Large intestine (tissue), 3 donors: Measurements from ENCODE around the gene CEP192. TPM values are rescaled to one million over a fixed set of nuclear protein-coding genes. Genes with fewer than 3 reads are reported as not detected.
A peak's percentile ranks its signal among the peaks of the same experiment; 100 is the strongest.
"Not testable (repeated sequence)": the region's sequence is repeated elsewhere in the genome, so short reads cannot be mapped to it uniquely, and the experiment has no call there.

Experiments
- DNase-seq, 2 donors: peaks; one replicate each; pipeline versions ENCODE4 v3.0.0 to v3.0.0-alpha.2; 2013
- H3K27ac ChIP-seq: one replicate; pipeline ENCODE4 v1.5.1; 2013; ENCODE audit warnings: low read length
- H3K27me3 ChIP-seq: 2 replicates; pipeline ENCODE4 v1.6.1; 2013; ENCODE audit warnings: low read length; ENCODE audit not compliant: control insufficient read depth, insufficient read depth
- H3K36me3 ChIP-seq: 2 replicates; pipeline ENCODE4 v1.6.1; 2013; ENCODE audit warnings: low read length; ENCODE audit not compliant: control insufficient read depth, insufficient read depth
- H3K4me1 ChIP-seq: one replicate; pipeline ENCODE4 v1.6.1; 2013; ENCODE audit warnings: low read length; ENCODE audit not compliant: control insufficient read depth, insufficient read depth
- H3K4me3 ChIP-seq: one replicate; pipeline ENCODE4 v1.5.1; 2013; ENCODE audit warnings: low read length
- H3K9me3 ChIP-seq: one replicate; pipeline ENCODE4 v1.6.1; 2013; ENCODE audit warnings: mild to moderate bottlenecking, low read depth, low read length, moderate library complexity; ENCODE audit not compliant: control insufficient read depth
- WGBS: methylation state at CpG from one replicate; pipeline ENCODE4 v1.1.5; 2013; ENCODE audit warnings: low lambda C conversion rate; ENCODE audit not compliant: insufficient coverage; 5-methylcytosine and 5-hydroxymethylcytosine counted together
- polyA plus RNA-seq: library from polyadenylated mRNA; unstranded; fragments of 120-200 nt; gene quantifications from one replicate; pipeline ENCODE4 v1.2.1, GENCODE V29; 2013

The CEP192 gene
- polyA plus RNA-seq, 1 donor = 27.9 TPM

- Histone ChIP-seq H3K4me1 (peaks cover 4% of the 10 kb centered on the region), H3K9me3 (no peaks in the 10 kb centered on the region), H3K4me3 (no peak overlapping the region), H3K36me3 (no peaks in the 10 kb centered on the region), H3K27ac (no peak overlapping the region), H3K27me3 (no peaks in the 10 kb centered on the region)
- WGBS = 100% methylated on average over 1 of the region's 2 CpGs
- no peak for DNase-seq
These were observed 2.3 kb downstream of the CEP192 start for GRCh38 chr18:12993439-12993838.

- H3K27me3 ChIP-seq = no peaks in the 10 kb centered on the region
- no CpG with 5 or more reads among the region's 2 CpGs for WGBS
These were observed 4.3 kb downstream of the CEP192 start for GRCh38 chr18:12995424-12995823.

GRCh38 chr18:12995952-12996477 lies 4.9 kb downstream of the CEP192 start:
- Histone ChIP-seq H3K9me3 (no peaks in the 10 kb centered on the region), H3K4me3 (no peak overlapping the region), H3K27me3 (no peaks in the 10 kb centered on the region), H3K27ac (no peak overlapping the region), H3K36me3 (peaks cover 3% of the 10 kb centered on the region), H3K4me1 (peaks cover 4% of the 10 kb centered on the region)
- 100% methylated on average over 3 of the region's 6 CpGs for WGBS
- DNase-seq = no peak

More at GRCh38 chr18:12995424-12995823, 4.3 kb downstream of the CEP192 start:
- H3K4me3 ChIP-seq = no peak overlapping the region
- H3K4me1 ChIP-seq = peaks cover 4% of the 10 kb centered on the region
- no peak overlapping the region for H3K27ac ChIP-seq
- DNase-seq = no peak
- H3K9me3 ChIP-seq = no peaks in the 10 kb centered on the region
- H3K36me3 ChIP-seq = peaks cover 3% of the 10 kb centered on the region

- no peak for DNase-seq
- 49% methylated on average over 6 of the region's 10 CpGs for WGBS
These were observed 5.6 kb downstream of the CEP192 start for GRCh38 chr18:12996661-12997292.

GRCh38 chr18:12997330-12997729 lies 6.2 kb downstream of the CEP192 start:
- H3K27ac ChIP-seq, H3K4me3 ChIP-seq, H3K27me3 ChIP-seq, DNase-seq, H3K36me3 ChIP-seq, H3K9me3 ChIP-seq, H3K4me1 ChIP-seq: not testable (repeated sequence)
- WGBS = 67% methylated on average over 1 of the region's 2 CpGs

More at GRCh38 chr18:12996661-12997292, 5.6 kb downstream of the CEP192 start:
- Histone ChIP-seq H3K4me3 (no peak overlapping the region), H3K36me3 (peaks cover 4% of the 10 kb centered on the region), H3K27ac (no peak overlapping the region), H3K27me3 (no peaks in the 10 kb centered on the region), H3K4me1 (peaks cover 4% of the 10 kb centered on the region), H3K9me3 (no peaks in the 10 kb centered on the region)

GRCh38 chr18:12998332-12999060 lies 7.3 kb downstream of the CEP192 start:
- no peak overlapping the region for H3K27ac ChIP-seq
- no peaks in the 10 kb centered on the region for H3K9me3 ChIP-seq
- H3K36me3 ChIP-seq = peaks cover 5% of the 10 kb centered on the region
- WGBS = 100% methylated on average over 2 of the region's 6 CpGs
- no peak overlapping the region for H3K4me3 ChIP-seq
- H3K4me1 ChIP-seq = no peaks in the 10 kb centered on the region
- no peaks in the 10 kb centered on the region for H3K27me3 ChIP-seq
- no peak for DNase-seq

- 100% methylated on average over 1 of the region's 7 CpGs for WGBS
- H3K27me3 ChIP-seq = no peaks in the 10 kb centered on the region
- H3K27ac ChIP-seq = no peak overlapping the region
- DNase-seq = peak; percentile 60 to 68
- H3K36me3 ChIP-seq = peaks cover 19% of the 10 kb centered on the region
- no peaks in the 10 kb centered on the region for H3K4me1 ChIP-seq
- H3K4me3 ChIP-seq = no peak overlapping the region
- H3K9me3 ChIP-seq = no peaks in the 10 kb centered on the region
These were observed 12.3 kb downstream of the CEP192 start for GRCh38 chr18:13003466-13003896.

GRCh38 chr18:13004396-13004795 lies 13.2 kb downstream of the CEP192 start:
- no peaks in the 10 kb centered on the region for H3K27me3 ChIP-seq
- DNase-seq = no peak
- no peaks in the 10 kb centered on the region for H3K4me1 ChIP-seq
- no peak overlapping the region for H3K27ac ChIP-seq
- whole genome bisulfite sequencing = 100% methylated on average over 3 of the region's 8 CpGs
- no peaks in the 10 kb centered on the region for H3K9me3 ChIP-seq
- H3K4me3 ChIP-seq = no peak overlapping the region
- H3K36me3 ChIP-seq = peaks cover 25% of the 10 kb centered on the region

- Histone ChIP-seq H3K9me3 (no peaks in the 10 kb centered on the region), H3K4me1 (no peaks in the 10 kb centered on the region), H3K27me3 (no peaks in the 10 kb centered on the region), H3K27ac (no peak overlapping the region), H3K4me3 (no peak overlapping the region), H3K36me3 (peaks cover 29% of the 10 kb centered on the region)
- DNase-seq = no peak
- no CpG with 5 or more reads among the region's 1 CpG for WGBS
These were observed 14.1 kb downstream of the CEP192 start for GRCh38 chr18:13005289-13005688.

GRCh38 chr18:13006531-13007247 lies 15.5 kb downstream of the CEP192 start:
- Histone ChIP-seq H3K27me3 (no peaks in the 10 kb centered on the region), H3K4me3 (no peak overlapping the region), H3K9me3 (no peaks in the 10 kb centered on the region), H3K4me1 (no peaks in the 10 kb centered on the region), H3K27ac (no peak overlapping the region), H3K36me3 (peaks cover 32% of the 10 kb centered on the region)
- WGBS = 100% methylated on average over 1 of the region's 12 CpGs
- DNase-seq = no peak
